GM18526 (cell line): ENCODE data around the gene RANBP9.

Experiments used
- POLR2A ChIP-seq: IDR thresholded peaks from 3 replicates; pipeline ENCODE4 v1.6.1; 2011; ENCODE audit not compliant: insufficient read length; ENCODE audit errors: extremely low read depth

Gene RANBP9

GRCh38 chr6:13674533-13675190 lies 37.0 kb downstream of the RANBP9 start:
- TF ChIP-seq POLR2A = no peak

DNA sequence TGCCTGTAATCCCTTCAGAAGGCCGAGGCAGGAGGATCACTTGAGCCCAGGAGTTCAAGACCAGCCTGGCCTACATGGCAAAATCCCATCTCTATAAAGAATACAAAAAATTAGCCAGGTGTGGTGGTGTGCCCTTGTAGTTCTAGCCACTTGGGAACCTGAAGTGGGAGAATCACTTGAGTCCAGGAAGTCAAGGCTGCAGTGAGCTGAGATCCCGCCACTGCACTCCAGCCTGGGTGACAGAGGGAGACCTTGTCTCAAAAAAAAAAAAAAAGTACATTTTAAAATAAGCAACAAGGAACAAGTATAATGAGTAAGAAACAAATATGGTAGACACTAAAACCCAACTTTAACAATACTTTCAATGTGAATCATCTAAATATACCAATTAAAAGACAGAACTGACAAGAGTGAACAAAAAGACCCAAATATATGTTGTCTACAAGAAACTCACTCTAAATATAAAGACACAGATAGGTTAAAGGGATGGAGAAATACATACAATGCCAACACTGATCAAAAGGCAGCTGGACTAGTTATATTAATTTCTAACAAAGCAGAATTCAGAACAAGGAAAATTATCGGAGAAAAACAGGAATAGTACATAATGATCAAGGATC lies 37.7 kb downstream of the RANBP9 start:
- no peak for TF ChIP-seq POLR2A

- no peak for TF ChIP-seq POLR2A
Observed at GRCh38 chr6:13673368-13673767, 38.3 kb downstream of the RANBP9 start.

- TF ChIP-seq POLR2A = no peak
Observed at GRCh38 chr6:13672904-13673303, 38.7 kb downstream of the RANBP9 start.

DNA sequence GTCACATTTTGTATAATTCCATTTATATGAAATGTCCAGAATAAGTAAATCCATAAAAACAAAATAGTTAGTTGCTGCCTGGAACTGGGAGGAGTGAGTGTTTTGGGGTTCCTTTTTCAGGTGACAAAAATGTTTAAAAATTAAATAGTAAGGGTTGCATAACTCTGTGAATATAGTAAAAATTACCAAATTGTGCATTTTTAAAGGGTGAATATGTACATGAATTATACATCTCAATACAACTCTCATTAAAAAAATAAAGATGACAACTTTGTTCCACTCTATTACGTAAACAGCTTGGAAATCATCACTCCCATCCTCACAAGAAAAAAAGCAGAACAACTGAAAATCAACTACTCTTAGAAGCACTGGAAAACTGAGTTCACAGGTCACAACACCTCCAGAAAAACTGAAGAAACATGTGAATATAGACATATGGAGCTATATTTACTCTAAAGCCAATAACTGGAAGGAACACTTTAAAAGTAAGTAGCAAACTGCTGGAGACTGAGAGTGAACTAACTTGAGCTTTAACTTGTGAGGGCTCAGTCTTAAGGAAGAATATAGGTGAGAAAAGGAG lies 40.0 kb downstream of the RANBP9 start:
- TF ChIP-seq POLR2A = no peak

DNA sequence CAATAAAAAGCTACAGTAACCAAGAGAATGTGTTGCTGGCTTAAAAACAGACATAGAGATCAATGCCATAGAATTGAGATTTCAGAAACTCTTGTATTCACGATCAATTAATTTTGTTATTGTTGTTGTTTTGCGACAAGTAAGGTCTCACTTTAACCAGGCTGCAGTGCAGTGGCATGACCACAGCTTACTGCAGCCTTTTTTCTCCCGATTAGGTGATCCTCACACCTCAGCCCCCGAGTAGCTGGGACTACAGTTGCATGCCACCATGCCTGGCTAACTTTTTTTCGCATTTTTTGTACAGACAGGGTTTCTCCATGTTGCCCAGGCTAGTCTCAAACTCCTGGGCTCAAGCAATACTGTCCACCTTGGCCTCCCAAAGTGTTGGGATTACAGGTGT lies 42.2 kb downstream of the RANBP9 start:
- no peak for TF ChIP-seq POLR2A

DNA sequence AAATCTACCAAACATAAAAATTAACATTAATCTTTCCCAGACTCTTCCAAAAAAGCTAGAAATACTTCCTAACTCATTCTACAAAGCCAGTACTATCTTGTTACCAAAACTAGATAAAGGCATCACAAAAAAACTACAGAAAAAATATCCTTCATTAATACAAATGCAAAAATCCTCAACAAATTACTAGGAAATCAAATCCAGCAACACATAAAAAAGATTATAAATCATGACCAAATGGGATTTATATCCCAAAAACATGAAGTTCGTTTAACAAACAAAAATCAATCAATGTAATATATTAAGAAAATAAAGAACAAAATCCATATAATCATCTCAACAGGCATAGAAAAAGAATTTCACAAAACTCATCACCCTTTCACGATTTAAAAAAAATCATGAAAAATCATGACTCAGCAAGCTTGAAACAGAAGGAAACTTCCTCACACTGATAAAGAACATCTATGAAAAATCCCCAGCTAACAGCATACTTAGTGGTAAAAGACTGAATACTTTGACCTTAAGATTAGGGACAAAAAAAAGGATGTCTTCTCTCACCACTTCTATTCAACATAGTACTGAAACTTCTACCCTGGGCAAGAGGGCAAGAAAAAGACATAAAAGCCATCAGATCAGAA lies 43.2 kb downstream of the RANBP9 start:
- no peak for TF ChIP-seq POLR2A

DNA sequence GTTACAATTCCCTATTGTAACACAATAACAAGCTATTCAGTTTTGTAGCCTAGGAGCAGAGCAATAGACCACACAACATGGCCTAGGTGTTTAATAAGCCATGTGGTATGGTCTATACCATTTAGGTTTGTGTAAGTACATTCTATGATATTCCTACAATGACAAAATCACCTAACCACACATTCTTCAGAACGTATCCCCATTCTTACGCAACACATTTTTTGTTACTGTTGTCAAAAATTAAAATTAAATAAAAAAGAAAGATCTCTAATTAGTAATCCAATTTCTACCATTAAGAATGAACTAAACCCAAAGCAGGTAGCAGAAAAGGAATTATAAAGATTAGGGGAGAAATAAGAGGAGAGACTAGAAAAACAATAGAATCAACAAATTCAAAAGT lies 44.0 kb downstream of the RANBP9 start:
- no peak for TF ChIP-seq POLR2A

DNA sequence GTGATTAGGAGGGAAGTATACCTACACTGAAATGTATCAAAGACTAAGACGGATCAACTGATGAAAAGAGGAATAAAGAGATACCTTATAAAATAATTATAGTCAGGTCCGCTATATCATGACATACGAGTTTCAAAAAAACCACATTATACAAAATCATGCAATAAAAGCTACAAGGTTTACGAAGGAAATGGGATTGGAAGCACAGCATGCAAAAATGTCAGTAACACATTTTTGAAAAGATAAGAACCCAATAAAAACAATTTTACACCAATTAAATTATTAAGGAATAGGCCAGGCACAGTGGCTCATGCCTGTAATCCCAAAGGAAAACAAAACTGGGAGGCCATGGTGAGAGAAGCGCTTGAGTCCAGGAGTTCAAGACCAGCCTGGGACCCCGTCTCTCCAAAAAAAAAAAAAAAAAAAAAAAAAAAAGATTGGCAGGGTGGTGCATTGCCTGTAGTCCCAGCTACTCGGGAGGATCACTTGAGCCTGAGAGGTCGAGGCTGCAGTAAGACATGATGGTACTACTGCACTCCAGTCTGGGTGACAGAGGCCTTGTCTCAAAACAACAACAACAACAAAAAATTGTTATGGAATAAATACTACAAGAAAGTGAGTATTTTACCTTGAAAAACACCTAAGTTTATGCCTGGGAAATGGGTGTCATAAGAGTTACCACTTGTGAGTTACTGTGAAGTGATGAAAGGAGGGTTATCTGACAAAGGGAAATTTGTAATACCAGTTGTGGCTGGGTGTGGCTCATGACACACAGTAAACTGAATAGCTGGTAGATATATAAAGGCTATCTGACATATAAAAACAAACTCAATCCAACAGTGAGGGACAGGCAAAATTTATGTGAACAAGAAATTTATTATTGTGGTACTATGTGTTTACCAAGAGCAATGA lies 45.2 kb downstream of the RANBP9 start:
- no peak for TF ChIP-seq POLR2A

DNA sequence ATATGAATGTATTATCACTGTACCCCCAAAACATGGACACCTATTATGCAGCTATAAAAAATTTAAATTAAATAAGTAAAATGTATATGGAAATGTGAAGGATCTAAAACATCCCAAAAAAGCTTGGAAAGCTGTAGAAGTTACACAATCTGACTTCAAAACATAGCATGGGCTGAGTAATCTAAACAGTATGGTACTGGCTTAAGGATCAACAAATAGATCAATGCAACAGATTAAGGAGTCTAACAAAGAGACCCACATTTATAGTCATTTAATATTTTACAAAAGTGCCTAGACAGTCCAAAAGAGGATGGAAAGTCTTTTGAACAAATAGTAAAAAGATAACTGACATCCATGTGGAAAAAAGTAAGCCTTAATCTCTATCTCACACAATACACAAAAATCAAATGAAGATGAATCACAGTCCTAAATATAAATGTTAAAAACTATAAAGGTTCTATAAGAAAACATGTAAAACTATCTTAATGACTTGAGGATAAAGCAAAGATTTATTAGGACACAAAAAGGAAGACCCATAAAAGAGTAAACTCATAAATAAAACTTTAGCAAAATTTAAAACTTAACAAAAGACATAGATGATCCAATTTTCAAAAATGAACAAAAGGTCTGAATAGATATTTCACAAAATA lies 46.8 kb downstream of the RANBP9 start:
- no peak for TF ChIP-seq POLR2A

GRCh38 chr6:13663986-13664385 lies 47.6 kb downstream of the RANBP9 start:
- TF ChIP-seq POLR2A = no peak

GRCh38 chr6:13662651-13663334 lies 48.8 kb downstream of the RANBP9 start:
- TF ChIP-seq POLR2A = no peak

DNA sequence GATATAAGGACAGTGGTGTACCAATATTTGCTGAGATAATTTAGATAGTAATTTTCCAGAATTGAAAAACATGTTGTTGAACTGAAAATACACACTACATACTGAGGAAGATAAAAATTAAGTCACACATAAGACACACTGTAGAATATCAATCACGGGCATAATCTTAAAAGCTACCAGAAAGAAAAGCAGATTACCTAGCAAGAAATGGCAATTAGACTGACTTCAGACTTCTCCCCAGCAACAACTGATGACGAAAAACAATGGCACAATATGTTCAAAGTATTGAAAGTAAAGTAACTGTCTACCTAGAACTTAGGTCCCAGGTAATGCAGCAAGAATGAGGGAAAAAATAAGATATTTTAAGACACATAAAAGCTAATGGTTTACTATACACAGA lies 50.0 kb downstream of the RANBP9 start:
- no peak for TF ChIP-seq POLR2A

DNA sequence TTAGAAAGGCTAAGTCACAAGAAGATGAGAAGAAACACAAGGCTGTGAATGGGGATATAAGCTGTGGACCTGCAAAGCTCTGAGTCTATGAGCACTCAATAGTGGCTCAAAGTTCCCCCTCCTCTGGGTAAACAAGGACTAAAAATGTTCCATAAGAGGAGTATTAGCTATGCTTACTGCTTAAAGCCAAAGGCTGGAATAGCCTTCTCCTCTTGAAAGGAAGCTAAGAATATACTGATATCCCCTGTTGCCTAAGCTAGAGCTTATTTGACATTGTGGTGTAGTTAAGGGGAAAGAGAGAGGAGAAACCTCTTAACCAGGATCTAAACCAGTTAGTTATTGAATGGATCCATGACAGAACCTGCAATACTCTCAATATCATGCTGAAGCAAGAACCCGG lies 50.7 kb downstream of the RANBP9 start:
- no peak for TF ChIP-seq POLR2A
